Esophagus (tissue), 2 donors: ENCODE data around the gene PCNT. TPM values are rescaled to one million over a fixed set of nuclear protein-coding genes. Genes with fewer than 3 reads are reported as not detected.

Experiments
- H3K27ac ChIP-seq, 2 donors: one replicate each; pipeline ENCODE4 v1.5.1; 2013; ENCODE audit warnings: low read depth in 2 of 2, mild to moderate bottlenecking in 2 of 2, inconsistent platforms in 1 of 2, low read length in 1 of 2, moderate library complexity in 1 of 2
- H3K27me3 ChIP-seq, 2 donors: one replicate each; pipeline ENCODE4 v1.6.1; 2013; ENCODE audit warnings: low read length in 2 of 2, control low read depth in 1 of 2, mild to moderate bottlenecking in 1 of 2; ENCODE audit not compliant: insufficient read depth in 2 of 2, control insufficient read depth in 1 of 2
- H3K36me3 ChIP-seq, 2 donors: one replicate each; pipeline ENCODE4 v1.6.1; 2013; ENCODE audit warnings: low read length in 1 of 2; ENCODE audit not compliant: control insufficient read depth in 2 of 2, insufficient read depth in 2 of 2
- H3K4me1 ChIP-seq, 2 donors: one replicate each; pipeline ENCODE4 v1.6.1; 2013; ENCODE audit warnings: low read length in 1 of 2; ENCODE audit not compliant: control insufficient read depth in 2 of 2, insufficient read depth in 2 of 2
- H3K4me3 ChIP-seq, 2 donors: one replicate each; pipeline ENCODE4 v1.5.1; 2013; ENCODE audit warnings: low read length in 2 of 2, mild to moderate bottlenecking in 2 of 2, low read depth in 1 of 2, moderate library complexity in 1 of 2
- H3K9me3 ChIP-seq, 2 donors: one replicate each; pipeline ENCODE4 v1.6.1; 2013; ENCODE audit warnings: mild to moderate bottlenecking in 2 of 2, low read depth in 1 of 2, low read length in 1 of 2, moderate library complexity in 1 of 2; ENCODE audit not compliant: control insufficient read depth in 2 of 2, insufficient read depth in 1 of 2
- WGBS, 2 donors: extraction: QIAGEN DNeasy Blood & Tissue Kit; methylation state at CpG; one replicate each; pipeline ENCODE4 v1.1.7; 2013; 5-methylcytosine and 5-hydroxymethylcytosine counted together
- polyA plus RNA-seq, 2 donors: library from polyadenylated mRNA; stranded (reverse); fragments of 200-250 nt; gene quantifications; one replicate each; pipeline ENCODE4 v1.2.3, GENCODE V29; 2013
- donor health status: healthy with polysubstance abuse.
- donor health status: Bipolar disorder and iron deficiency.

The PCNT gene
- polyA plus RNA-seq, 2 donors = 14.1 to 14.9 TPM

GRCh38 chr21:46354046-46354445, 30.1 kb downstream of the PCNT start:
- 92 to 96% methylated on average over 16 of the region's 16 CpGs for WGBS, 2 donors
- Histone ChIP-seq H3K36me3 (peaks cover 20 to 85% of the 10 kb centered on the region in 2 donors), H3K9me3 (no peaks in the 10 kb centered on the region), H3K4me1 (peaks cover 0 to 4% of the 10 kb centered on the region in 2 donors), H3K27me3 (no peaks in the 10 kb centered on the region), H3K4me3 (no peak overlapping the region), H3K27ac (no peak overlapping the region)

GRCh38 chr21:46354518-46354917, 30.6 kb downstream of the PCNT start:
- Histone ChIP-seq H3K4me1 (peaks cover 0 to 4% of the 10 kb centered on the region in 2 donors), H3K36me3 (peaks cover 20 to 80% of the 10 kb centered on the region in 2 donors), H3K27ac (no peak overlapping the region), H3K9me3 (no peaks in the 10 kb centered on the region), H3K27me3 (no peaks in the 10 kb centered on the region), H3K4me3 (no peak overlapping the region)
- 95 to 96% methylated on average over 13 of the region's 13 CpGs for WGBS, 2 donors

DNA sequence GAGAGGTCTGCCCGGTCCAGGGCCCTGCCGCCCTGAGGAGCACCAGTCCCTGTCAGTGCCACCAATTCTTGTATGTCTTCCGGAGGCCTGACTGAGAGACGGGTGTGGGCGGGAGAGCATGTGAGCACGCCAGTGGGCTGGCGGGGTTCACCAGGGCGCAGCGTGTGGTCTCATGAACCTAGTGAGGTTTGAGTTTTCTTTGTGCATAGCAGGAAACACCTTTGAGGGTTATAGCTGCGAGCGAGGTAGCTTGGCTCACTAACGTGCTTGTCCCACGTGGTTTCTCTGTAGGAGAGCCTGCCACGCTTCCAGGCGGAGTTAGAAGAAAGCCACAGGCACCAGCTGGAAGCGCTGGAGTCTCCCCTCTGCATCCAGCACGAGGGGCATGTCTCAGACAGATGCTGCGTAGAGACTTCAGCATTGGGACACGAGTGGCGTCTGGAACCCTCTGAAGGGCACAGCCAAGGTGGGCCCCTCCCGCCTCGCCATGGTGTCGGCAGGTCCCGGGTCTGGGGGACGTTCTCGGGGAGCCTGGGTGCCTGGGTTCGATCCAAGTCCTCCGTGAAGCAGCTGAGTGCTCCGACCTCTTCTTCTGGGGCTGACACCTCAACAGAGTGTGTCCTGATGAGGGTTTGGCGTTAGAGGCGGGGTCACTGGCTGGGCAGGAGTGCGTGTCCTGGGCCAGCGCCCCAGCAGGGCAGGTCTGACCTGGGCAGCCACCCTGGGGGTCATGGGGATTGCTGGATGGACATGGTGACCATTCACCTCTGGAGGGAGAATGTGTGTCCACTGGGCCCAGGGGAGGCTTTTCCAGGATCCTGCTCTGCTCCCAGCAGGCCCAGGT, 31.4 kb downstream of the PCNT start:
- H3K27ac ChIP-seq = no peak overlapping the region
- H3K27me3 ChIP-seq = no peaks in the 10 kb centered on the region
- H3K4me1 ChIP-seq = peaks cover 0 to 4% of the 10 kb centered on the region in 2 donors
- peaks cover 20 to 79% of the 10 kb centered on the region in 2 donors for H3K36me3 ChIP-seq
- no peaks in the 10 kb centered on the region for H3K9me3 ChIP-seq
- WGBS, 2 donors = 94 to 95% methylated on average over 33 of the region's 33 CpGs
- no peak overlapping the region for H3K4me3 ChIP-seq

GRCh38 chr21:46356005-46356338, 32.0 kb downstream of the PCNT start:
- Histone ChIP-seq H3K4me3 (no peak overlapping the region), H3K27me3 (no peaks in the 10 kb centered on the region), H3K36me3 (peaks cover 20 to 73% of the 10 kb centered on the region in 2 donors), H3K4me1 (peaks cover 0 to 4% of the 10 kb centered on the region in 2 donors), H3K27ac (no peak overlapping the region), H3K9me3 (no peaks in the 10 kb centered on the region)
- WGBS, 2 donors = 88 to 92% methylated on average over 13 of the region's 13 CpGs

DNA sequence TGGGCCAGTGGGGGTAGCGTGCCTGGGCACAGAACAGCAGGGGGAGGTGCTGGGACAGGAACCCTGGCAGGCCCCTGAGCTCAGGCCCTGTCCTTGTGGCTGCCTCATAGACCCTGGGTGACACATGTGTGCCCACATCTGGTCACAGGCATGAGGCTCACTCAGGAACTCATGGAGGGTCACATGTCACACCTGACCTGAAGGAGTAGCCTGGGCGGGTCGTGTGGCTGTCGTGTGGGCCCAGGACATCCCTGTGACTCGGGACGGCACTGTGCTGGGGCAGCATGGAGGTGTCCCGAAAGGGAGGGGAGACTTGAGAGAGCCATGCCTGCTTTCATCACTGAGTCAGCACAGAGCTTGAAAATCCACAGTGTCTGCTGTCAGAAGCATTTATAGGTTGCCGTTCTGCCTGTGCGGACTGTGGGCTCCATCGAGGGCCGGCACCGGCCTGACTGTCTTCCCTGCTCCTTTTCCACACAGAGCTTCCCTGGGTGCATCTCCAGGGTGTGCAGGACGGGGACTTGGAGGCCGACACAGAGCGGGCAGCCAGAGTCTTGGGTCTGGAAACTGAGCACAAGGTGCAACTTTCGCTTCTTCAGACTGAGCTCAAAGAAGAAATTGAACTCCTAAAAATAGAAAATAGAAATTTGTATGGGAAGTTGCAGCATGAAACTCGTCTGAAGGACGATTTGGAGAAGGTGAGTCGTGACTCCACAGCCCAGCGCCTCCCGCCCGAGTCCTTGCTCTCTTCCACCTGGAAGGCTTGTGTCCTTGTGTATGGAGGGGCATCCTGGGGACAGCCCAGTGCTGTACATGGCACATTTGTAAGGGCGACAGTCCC, 32.8 kb downstream of the PCNT start:
- Histone ChIP-seq H3K27me3 (no peaks in the 10 kb centered on the region), H3K4me1 (peaks cover 0 to 3% of the 10 kb centered on the region in 2 donors), H3K36me3 (peaks cover 20 to 68% of the 10 kb centered on the region in 2 donors), H3K27ac (no peak overlapping the region), H3K9me3 (no peaks in the 10 kb centered on the region), H3K4me3 (no peak overlapping the region)
- WGBS, 2 donors = 88 to 89% methylated on average over 23 of the region's 23 CpGs

- Histone ChIP-seq H3K9me3 (no peaks in the 10 kb centered on the region), H3K36me3 (peaks cover 20 to 66% of the 10 kb centered on the region in 2 donors), H3K4me1 (no peaks in the 10 kb centered on the region), H3K27me3 (no peaks in the 10 kb centered on the region), H3K27ac (no peak overlapping the region), H3K4me3 (no peak overlapping the region)
- WGBS, 2 donors = 89 to 90% methylated on average over 4 of the region's 4 CpGs
These were observed 33.3 kb downstream of the PCNT start for GRCh38 chr21:46357335-46357604.

- peaks cover 18 to 63% of the 10 kb centered on the region in 2 donors for H3K36me3 ChIP-seq
These were observed 33.9 kb downstream of the PCNT start for GRCh38 chr21:46357684-46358425.

GRCh38 chr21:46361176-46361575, 37.2 kb downstream of the PCNT start:
- Histone ChIP-seq H3K4me3 (no peak overlapping the region), H3K9me3 (no peaks in the 10 kb centered on the region), H3K27me3 (no peaks in the 10 kb centered on the region), H3K4me1 (no peaks in the 10 kb centered on the region), H3K27ac (no peak overlapping the region), H3K36me3 (peaks cover 17 to 48% of the 10 kb centered on the region in 2 donors)
- WGBS, 2 donors = 93% methylated on average over 10 of the region's 10 CpGs

More at GRCh38 chr21:46357684-46358425, 33.9 kb downstream of the PCNT start:
- Histone ChIP-seq H3K27me3 (no peaks in the 10 kb centered on the region), H3K4me3 (no peak overlapping the region), H3K27ac (no peak overlapping the region), H3K9me3 (no peaks in the 10 kb centered on the region), H3K4me1 (no peaks in the 10 kb centered on the region)
- 89 to 92% methylated on average over 19 of the region's 19 CpGs for WGBS, 2 donors

DNA sequence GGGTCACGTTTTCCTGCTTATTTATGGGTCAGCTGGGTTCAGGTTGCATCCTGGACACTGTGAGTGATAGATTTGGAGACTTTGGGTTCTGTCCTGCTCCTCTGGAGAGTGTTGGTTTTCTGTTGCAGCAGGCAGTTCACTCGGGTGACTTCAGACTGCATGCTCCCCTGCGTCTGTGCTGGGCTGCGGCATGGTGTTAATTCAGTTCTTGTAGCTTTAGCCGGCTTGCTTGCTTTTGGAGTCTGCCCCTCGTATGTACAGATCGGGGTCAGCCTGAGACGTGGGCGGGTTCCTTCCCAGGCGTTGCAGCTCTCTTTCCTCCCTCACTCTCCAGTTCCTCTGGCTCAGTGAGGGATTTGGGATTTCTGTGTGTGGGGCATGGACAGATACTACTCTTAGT, 38.0 kb downstream of the PCNT start:
- Histone ChIP-seq H3K4me1 (no peaks in the 10 kb centered on the region), H3K4me3 (no peak overlapping the region), H3K27ac (no peak overlapping the region), H3K27me3 (no peaks in the 10 kb centered on the region), H3K9me3 (no peaks in the 10 kb centered on the region), H3K36me3 (peaks cover 14 to 47% of the 10 kb centered on the region in 2 donors)
- 80 to 82% methylated on average over 10 of the region's 10 CpGs for WGBS, 2 donors
